Measurements from ENCODE around the gene ORMDL3.
"Not testable (repeated sequence)": the region's sequence is repeated elsewhere in the genome, so short reads cannot be mapped to it uniquely, and the experiment has no call there.

ORMDL3 gene

DNA sequence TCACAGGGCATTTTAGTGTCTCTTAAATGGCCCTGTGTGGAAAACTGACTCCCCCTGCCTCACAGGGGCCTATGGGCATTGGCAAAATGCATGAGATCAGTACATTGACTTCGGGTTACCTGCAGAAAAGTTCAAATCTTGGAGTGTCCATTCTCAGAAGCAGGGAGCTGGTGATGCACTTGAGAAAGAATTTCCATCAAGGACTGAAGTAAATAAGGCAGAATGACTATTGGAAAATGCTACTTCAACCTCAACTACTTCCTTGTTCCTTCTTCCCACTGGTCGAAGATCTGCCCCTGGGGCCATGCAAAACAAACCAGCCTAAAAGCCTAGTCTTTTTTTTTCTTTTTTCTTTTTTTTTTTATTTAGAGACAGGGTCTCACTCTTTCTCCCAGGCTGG lies 21.6 kb upstream of the ORMDL3 start:
- no peak for DNase-seq (ENCODE audit: low read depth)

DNA sequence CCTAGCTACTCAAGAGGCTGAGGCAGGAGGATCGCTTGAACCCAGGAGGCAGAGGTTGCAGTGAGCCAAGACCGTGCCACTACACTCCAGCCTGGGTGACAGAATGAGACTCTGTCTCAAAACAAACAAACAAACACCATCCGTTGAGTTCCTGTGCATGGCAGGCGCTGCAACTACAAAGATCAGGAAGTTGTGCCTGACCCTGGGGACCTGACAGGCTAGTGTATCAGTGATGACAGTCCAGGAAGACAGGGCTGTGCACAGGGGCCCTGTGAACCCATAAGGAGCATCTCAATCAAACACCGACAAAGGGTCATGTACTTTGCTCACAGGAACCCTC lies 21.1 kb upstream of the ORMDL3 start:
- not testable (repeated sequence) for DNase-seq (ENCODE audit: low read depth)

DNA sequence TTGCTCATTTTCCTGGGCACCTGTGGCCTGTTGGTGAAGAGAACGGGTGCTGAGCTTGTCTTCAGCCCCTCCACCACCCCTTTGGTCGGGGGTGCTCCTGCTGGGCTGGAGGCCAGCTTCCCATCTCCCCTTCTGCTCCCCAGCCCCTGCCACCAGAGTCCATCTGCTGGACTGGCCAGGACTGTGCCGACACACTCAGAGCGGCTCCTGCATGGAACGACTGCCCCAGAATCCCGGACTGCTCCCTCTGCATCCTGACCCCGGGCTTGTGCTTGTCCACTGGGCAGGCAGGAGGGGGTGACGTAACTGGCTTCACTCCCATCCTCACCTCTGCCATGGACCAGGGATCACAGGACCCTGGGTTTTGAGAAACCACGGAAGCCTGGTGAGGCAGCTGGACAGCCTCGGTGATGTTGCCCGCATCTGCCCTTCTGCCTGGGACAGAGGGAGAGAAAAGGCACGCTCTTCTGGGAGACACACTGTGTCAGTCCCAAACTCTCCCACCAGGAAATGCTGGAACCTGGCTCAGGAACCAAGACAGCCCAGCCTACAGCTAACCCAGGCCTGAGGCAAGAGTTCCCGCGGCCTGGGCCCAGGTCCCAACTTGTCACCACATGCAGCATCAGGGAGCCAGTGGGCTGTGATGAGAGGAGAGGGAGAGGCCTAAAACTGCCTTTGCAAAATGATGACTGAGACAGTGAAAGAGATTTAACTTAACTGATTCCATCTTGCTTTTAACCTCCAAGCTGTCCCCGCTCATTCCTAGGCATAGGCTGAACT lies 19.3 kb upstream of the ORMDL3 start:
- no peak for DNase-seq (ENCODE audit: low read depth)

DNA sequence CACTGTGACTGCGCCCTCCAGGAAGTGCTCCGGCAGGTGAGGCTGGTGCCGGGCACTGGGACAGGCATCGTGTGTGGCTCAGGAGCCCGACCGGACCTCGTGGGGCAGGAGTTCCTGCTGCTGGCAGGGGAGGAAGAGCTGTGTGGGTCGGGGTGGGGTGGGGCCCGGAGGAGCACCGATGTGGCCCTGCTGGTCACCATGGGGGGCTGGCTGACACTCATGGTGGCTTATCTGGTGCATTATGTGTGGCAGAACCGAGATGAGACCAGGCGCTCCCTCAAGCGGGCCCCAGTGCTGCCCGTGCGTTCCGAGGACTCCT lies 17.0 kb upstream of the ORMDL3 start:
- DNase-seq (ENCODE audit: low read depth): no peak

DNA sequence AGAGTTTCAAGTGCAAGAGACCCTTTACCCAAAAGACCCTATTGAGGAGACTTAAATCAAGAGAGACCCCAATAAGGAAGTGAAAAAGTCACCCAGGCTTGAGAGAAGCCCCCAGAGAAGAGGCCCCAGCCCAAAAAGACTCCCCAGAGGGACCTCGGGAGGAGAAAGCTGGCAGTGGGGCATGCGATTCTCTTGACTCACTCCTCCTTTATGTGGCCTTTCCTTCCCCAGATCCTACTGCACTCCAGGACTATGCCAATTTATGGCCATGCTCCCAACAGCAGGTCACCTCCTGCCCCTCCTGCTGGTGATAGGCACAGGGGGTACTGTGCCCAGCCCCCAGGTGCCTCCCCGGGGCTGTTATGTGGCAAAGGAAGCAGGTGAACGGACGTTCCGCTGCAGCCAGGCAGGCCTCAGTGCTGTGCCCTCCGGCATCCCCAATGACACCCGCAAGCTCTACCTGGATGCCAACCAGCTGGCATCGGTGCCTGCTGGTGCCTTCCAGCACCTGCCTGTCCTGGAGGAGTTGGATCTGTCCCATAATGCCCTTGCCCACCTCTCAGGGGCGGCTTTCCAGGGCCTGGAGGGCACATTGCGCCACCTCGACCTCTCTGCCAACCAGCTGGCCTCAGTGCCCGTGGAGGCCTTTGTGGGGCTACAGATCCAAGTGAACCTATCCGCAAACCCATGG lies 16.4 kb upstream of the ORMDL3 start:
- no peak for DNase-seq (ENCODE audit: low read depth)

DNA sequence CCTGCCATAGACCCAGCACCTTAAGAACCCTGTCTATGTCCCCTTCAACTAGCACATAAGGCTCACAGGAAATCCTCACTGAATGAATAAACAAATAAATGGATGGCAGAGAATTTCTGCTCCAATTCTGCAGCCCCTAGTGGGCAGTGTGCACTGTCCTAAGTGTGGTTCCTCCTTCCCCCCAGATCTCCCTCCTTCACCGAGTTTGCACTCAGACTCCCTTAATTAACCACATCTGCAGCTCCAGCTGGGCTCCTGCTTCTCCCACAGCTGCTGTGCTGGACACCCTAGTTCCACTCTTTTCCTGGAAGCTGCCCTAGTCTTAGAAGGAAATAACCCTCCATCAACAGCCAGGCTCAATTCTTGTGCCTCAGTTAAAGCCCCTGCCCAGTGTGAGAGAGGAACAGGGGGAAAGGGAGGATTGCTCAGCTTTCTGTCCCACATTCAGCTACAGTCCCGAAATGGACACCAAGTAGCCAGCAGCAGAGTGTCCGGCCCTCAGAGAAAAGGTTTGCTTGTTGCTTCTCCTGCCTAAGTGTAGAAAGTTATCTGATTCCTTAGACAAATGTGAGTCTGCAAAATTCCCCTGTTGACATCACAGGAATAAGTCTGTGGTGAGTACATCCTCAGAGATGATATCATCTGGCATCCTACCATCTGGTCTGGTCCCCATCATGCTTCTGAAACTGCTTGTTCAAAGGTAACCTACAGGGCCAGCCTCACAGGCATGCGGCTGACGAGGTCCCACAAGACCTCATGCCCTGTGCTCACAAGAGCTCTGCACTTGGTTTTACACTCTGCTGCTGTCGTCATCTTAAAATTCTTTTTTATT lies 12.4 kb upstream of the ORMDL3 start:
- peak; percentile 47 for DNase-seq (ENCODE audit: low read depth)

DNA sequence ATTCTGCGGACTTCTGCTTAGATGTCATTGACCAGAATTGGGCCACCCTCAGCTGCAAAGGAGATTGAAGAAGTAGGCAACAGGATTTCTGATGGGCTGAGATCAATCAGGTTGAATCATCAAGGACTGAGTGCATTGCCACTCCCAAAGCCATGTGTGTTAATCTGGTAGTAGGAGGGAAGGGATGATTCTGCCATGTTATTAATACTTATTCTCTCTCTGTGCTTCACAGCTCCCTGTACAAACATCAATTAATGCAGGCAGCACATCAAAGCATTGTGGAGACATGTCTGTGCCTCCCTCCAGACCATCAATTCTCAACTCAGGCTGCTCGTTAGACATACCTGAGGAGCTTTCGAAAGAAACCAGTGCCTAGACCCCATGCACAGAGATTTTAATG lies 11.7 kb upstream of the ORMDL3 start:
- no peak for DNase-seq (ENCODE audit: low read depth)

DNA sequence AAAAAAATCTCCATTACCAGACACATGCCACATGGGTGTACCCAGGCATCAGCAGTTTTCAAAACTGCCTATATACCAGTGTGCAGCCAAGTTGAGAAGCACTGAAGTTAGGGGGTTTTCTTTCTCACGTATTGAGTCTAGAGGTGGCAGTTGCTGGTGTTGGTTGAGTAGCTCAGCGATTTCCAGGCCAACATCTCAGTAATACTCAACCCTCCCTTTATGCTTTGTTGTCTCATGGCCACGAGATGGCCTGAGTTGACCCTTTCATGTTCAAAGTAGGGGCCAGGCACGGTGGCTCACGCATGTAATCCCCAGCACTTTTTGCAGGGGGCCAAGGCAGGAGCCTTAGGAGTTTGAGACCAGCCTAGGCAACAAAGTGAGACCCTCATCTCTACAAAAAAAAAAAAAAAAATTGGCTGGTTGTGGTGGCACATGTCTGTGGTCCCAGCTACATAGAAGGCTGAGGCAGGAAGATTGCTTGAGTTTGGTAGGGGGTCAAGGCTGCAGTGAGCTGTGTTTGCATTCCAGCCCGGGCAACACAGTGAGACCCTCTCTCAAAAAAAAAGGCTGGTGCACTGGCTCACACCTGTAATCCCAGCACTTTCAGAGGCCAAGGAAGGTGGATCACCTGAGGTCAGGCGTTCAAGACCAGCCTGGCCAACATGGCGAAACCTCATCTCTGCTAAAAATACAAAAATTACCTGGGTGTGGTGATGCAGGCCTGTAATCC lies 10.9 kb upstream of the ORMDL3 start:
- no peak for DNase-seq (ENCODE audit: low read depth)

DNA sequence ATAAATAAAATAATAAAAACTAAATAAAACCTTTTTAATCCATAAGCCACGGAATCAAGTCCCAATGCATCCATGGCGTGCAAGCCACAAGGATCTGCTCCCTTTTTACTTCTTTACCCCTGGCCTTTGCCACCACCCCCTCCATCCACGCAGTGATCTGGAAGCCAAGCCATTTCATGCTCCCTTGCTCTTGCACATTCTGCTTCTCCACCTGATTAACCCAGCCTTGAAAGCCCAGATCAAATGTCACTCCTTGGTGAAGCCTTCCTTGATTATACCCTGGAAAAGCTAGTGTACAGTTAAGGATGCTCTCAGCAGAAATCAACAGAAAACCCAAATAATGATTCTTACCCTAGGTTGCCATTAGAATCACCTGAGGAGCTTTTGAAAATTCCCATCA lies 10.0 kb upstream of the ORMDL3 start:
- DNase-seq (ENCODE audit: low read depth): no peak

DNA sequence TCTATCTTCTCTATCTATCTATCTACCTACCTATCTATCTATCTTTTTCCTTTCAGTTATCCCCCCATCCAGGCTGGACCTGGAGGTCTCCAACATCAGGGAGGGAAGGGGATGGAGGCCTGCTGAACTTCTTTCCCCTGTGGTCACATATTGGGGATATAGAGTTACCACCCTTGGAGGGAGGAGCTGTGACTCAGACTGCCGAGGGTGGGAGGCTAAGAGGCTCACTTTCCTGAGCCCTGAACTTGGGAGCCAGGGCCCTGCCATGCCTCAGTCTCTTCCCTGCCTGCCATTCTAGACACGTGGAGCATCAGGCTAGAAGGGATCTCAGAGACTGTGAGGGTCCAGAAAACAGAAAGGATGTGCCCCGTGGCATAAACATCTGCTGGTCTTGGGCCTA lies 8.5 kb upstream of the ORMDL3 start:
- no peak for DNase-seq (ENCODE audit: low read depth)

DNA sequence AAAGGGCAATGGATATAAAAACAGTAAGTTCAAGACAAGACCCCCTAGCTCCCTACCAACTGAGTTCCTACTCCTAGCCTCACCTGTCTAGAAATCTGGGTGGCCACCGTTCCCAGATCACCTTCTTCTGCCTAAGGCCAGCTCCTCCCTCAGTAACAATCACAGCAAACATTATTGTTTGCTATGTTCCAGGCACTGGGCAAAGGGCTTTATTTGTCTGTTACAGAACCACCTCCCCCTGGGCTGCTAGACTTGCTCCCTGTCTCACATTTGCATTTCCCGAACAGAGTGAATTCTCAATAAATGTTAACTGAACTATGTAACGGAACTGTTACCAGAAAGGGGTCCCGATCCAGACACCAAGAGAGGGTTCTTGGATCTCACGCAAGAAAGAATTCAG lies 6.9 kb upstream of the ORMDL3 start:
- DNase-seq (ENCODE audit: low read depth): no peak

DNA sequence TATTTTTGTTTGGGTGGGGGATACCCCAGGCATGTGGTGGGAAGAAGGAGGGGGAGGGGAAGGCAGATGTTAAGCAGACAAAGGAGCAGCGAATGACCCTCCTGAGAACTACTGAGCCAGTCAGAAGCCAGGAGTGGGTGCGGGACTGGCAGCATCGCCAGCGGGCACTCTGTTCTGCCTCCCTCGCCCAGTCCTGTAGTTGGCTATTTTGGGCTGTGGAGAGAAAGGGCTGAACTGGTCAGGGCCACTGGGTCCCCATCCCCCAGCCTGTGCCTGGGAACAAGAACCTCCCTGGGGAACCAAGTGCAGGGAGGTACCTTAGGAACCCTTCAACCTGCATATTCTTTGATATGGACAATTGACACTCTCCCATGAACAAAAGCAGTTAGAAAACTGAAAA lies 6.5 kb upstream of the ORMDL3 start:
- DNase-seq (ENCODE audit: low read depth): no peak

DNA sequence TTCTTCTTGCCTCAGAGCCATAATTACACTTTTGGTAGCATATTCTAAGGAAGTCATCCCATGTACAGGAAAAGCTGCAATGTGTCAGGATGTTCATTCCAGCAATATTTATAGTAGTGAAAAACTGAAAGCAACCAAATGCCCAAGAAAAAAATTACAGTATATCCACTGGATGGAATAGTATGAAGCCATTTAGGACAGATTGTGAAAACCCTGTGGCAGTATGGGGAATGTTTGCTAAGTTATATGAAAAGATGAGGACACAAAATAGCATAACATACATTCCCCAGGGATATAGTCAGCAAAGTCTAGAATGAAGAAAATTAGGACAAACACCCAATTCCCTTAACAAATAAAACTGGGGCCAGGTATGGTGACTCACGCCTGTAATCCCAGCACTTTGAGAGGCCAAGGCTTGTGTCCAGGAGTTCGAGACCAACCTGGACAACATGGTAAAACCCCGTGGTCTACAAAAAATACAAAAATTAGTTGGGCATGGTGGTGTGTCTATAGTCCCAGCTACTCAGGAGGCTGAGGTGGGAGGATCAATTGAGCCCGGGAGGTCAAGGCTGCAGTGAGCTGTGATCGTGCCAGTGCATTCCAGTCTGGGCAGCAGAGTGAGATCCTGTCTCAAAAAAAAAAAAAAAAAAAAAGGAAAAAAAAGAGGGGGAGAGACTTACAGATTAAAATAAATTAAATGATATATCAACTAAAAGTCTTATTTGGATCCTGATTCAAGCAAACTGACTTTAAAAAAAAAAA lies 2.4 kb upstream of the ORMDL3 start:
- DNase-seq (ENCODE audit: low read depth): no peak

DNA sequence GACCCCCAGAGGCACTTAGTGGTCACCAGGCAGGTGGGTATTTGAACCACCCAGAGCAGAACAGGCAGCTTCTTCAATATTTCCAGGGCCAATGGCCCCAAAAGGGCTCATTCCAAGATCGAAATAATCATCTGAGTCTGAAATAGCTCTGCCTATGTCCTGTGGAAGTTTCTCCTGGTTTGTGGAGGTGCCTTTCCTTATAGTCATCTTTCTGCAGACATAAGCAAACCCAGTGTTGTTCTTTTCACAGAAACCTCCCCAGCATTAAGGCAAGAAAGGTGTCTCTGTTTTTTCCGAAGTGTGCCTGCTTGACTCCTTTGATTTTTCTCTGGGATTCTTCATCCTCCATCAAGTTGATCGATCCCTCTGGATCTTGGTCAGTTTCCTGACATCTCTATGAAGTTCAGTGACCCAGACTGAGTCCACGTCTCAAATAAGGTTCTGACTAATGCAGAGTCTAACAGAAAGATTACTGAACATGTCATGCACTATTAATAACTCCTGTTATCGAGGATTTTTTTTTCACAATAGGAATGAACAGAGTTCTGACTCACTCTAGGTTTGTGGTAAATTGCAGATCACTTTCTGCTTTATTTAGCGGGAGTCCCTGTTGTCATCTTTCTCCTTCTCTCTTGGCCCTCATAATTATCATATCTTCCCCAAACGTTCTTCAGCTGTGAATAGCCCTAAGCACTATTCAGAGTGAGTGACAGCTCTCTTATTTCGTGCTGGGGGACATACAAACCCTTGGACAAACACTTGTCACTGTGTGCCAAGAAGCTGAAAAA lies 1.7 kb upstream of the ORMDL3 start:
- DNase-seq (ENCODE audit: low read depth): no peak

DNA sequence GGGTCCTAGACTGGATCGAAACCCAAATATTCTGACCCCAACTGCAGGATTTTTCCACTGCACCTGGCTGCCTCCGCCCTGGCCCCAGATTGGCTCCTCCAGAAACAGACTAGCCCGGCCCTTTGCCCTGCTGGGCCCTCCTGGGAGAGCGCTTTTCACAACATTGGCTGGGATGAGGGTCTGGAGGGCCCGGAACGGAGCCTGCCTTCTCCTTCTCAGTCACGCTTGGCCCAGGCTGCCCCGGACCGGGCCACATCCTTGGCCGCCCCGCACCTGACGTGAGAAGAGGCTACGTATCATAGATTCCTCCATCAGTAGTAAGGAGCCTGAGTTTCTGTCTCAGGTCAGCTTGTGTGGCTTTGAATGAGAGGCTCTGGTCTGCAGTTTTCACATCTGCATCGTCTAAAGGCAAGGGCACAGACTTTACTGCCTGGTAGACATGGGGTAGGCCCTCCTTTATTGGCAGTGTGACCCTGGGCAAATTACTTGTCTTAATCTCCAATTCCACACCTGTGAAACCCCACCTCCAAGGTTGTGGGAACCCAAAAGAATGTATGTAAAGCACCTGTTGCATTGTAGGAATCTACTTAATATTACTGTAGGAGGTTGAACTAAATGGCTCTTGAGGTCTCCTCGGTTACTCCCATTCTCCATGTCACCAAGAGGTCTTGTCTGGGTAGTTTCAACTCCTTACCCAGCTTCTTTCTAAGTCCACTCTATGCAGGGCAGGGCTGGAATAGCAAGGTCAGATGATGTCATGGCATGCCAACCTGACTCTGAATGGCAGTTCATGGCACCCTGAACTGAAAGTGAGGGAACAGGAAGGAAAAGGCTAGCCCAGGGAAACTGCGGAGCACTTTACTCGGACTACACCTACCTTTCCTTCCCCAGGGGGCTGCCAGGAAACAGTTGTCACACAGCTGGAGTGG lies 792 bp upstream of the ORMDL3 start:
- no peak for DNase-seq (ENCODE audit: low read depth)

DNA sequence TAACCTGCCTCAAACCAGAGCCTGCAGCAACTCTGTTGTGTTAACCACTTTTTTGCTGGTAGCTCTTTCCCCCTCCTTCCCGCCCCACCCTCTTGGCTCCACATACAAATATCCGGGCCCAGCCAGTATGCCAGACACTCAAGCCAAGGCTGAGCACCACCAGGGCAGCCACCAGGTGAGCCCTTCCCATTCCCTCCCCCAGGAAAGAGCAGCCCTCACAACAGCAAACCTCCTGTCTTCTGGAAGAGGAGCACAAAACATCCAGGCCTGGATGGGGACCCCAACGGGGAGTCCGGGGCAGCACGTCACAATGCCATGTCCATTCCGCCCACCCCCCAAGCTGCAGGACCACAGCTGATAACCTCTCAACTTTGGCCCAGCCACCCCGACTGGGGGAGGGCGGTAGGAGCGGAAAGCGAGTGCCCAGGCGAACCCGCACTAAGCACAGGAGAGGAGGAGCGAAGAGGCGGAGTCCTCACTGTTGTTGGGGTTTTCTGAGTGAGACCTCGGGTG lies 757 bp downstream of the ORMDL3 start:
- peak; percentile 37 for DNase-seq (ENCODE audit: low read depth)

DNA sequence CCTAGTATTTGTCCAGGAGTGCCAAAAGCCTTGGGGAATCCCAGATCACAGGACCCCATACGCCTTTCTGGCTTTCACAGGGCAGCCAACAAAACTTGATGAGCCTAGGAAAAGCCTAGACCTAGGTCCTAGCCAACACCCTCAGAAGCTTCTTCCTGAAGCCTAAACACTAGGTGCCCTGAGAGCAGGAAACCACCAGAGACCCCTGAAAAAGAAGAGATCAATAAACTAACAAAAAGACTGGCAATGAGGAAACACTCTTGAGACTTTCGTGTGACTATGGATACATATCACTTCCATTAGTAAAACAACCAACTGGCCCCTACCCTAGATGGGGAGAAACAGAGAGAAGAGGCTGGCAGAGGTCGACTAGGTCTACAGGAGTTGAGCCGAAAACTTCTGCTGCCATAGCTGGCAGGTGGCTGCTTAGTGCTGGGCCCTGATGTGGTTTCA lies 1.2 kb downstream of the ORMDL3 start:
- no peak for DNase-seq (ENCODE audit: low read depth)

DNA sequence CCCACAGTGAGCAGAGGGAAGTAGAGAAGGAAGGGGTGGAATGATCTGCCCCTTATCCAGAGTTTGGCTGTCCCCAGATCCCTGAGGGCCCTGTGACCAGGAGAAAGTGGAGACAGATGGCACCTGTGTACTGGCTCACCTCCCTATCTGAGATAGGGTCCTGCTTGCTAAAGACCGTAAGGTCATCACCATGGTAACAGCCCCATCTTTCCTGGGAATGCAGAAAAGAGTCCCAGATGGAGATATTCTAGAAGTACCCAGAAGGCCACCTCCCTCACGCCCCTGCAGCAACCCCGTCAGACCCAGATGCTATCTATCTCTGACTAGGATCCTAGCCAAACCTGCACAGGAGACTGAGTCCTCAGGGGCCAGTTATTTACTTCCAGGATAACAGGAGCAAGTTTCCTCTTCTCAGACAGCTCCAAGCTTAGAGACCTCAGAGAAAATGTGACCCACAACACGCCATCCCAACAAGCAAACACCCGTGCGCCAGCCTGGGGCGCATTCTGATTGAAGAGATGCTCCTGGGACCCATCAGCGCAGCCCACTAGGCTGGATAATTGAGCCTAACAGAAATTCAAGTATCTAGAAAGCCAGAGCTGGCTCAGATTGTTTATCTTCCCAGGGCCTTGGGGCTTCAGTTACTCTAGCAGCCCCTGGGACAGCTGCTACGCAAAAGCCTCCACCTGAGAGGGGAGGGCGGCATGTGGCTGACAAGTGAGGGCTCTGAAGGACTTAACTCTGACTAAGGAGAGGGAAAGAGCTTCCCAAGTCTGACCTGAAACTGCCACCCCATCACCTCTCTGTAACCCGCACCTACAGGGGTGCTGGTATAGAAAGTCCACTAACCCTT lies 1.9 kb downstream of the ORMDL3 start:
- no peak for DNase-seq (ENCODE audit: low read depth)

DNA sequence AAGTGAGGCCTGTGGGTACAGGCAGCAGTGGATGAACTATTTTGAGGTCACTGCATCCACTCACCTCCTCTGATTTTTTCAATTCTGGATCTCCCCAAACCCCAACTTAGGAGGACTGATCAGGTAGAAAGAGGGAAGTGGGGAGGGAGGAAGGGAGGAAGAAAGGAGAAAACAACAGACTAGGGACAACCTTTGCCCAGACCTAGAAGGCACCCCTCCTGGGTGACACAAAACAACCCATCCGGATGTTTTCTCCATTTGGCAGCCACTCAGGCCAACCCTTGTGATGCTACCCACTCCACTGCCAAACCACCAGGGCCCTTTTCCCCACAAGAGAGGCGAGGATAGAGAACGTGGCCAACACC lies 2.7 kb downstream of the ORMDL3 start:
- no peak for DNase-seq (ENCODE audit: low read depth)

All from T-helper 22 cell (primary cell).